Central memory CD4-positive, alpha-beta T cell (primary cell): ENCODE measurements around the gene C19orf44.
A peak's percentile ranks its signal among the peaks of the same experiment; 100 is the strongest.
"Not testable (repeated sequence)": the region's sequence is repeated elsewhere in the genome, so short reads cannot be mapped to it uniquely, and the experiment has no call there.

Experiments
- DNase-seq: peaks from one replicate; pipeline ENCODE4 v3.0.0; 2022

The C19orf44 gene

GRCh38 chr19:16541526-16542044, 45.4 kb downstream of the C19orf44 start:
- peak; percentile 15 for DNase-seq

GRCh38 chr19:16542045-16542909, 46.1 kb downstream of the C19orf44 start, which contains the start of gene CHERP:
TSS of gene CHERP (minus strand) at chr19:16542437. CDS start at chr19:16542378, 59 bp downstream.
- DNase-seq, result peak; percentile 92

GRCh38 chr19:16542910-16543472, 46.8 kb downstream of the C19orf44 start:
- DNase-seq, result no peak

- not testable (repeated sequence) for DNase-seq
Measured at GRCh38 chr19:16543734-16544133, 47.5 kb downstream of the C19orf44 start.

GRCh38 chr19:16544473-16545231, 48.5 kb downstream of the C19orf44 start:
- peak; percentile 10 for DNase-seq

- DNase-seq, result no peak
Measured at GRCh38 chr19:16548956-16549355, 52.8 kb downstream of the C19orf44 start.

DNA sequence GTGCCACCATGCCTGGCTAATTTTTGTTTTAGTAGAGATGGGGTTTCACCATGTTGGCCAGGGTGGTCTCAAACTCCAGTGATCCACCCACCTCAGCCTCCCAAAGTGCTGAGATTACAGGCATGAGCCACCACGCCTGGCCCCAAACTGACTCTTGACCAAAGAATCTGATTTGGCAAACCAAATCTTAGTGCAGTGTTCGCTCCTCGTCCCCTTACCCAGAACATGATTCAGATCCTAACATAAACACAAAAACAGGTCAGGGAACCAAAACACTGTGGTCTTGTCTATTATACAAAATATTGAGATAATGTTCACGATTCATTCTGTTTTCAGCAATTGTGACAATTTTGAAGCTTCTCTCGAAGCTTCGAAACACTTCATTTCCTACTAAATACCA, 55.7 kb downstream of the C19orf44 start:
- DNase-seq, result not testable (repeated sequence)

DNA sequence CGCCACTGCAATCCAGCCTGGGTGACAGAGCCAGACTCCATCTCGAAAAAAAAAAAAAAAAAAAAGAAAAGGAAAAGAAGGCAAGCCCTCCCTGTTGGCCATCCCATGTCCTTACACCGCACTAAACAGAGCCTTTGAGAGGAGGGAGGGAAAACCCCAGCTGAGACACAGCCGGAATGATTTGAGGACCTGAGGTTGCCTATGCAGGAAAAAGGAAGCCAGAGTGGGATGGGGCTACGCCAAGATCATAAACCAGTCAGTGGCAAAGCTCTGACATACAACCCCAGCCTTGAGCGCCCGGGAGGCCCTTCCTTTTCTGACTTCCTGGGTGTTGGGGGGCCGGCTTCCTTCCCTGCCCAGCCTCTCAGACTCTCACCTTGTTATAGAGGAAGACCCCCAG, 58.6 kb downstream of the C19orf44 start:
- DNase-seq, result no peak

DNA sequence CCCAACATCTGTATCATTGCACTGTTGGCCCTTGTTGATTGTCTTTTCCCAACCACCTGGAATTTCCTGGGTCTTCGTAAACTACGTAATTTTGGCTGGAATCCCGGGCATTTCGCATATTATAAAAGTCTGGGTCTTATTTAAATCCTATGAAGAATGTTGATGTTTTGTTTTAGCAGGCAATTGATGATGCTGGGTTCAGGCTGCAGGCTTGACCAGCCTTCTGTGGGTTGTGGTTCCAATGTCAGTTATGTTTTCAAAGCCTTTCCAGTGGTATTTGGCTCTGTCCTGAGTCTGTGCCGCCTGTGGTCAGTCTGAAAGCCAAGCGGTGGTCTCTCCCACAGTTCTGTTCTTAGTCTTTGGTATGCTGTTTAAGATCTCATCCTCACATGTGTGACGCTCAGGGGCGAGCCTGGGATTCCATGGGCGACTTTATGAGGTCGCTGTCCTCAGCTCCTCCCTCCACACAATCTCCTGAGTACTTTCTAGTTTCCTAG, 63.6 kb downstream of the C19orf44 start:
- no peak for DNase-seq

- no peak for DNase-seq
Measured at GRCh38 chr19:16561382-16561781, 65.2 kb downstream of the C19orf44 start.

DNA sequence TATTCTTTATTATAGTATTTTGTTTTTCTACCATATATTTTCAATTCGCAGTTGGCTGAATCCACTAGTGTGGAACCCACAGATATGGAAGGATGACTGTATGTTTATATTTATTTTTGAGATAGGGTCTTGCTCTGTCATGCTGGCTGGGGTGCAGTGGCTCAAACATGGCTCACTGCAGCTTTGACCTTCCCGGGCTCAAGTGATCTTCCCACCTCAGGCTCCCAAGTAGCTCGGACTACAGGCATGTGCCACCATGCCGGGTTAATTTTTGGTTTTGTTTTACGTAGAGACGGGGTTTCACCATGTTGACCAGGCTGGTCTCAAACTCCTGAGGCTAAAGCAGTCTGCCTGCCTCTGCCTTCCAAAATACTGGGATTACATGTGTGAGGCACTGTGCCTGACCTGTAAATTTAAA, 66.4 kb downstream of the C19orf44 start:
- no peak for DNase-seq

- no peak for DNase-seq
Measured at GRCh38 chr19:16564842-16565241, 68.6 kb downstream of the C19orf44 start.

- DNase-seq, result peak; percentile 94
Measured at GRCh38 chr19:16566161-16566560, 70.0 kb downstream of the C19orf44 start.

DNA sequence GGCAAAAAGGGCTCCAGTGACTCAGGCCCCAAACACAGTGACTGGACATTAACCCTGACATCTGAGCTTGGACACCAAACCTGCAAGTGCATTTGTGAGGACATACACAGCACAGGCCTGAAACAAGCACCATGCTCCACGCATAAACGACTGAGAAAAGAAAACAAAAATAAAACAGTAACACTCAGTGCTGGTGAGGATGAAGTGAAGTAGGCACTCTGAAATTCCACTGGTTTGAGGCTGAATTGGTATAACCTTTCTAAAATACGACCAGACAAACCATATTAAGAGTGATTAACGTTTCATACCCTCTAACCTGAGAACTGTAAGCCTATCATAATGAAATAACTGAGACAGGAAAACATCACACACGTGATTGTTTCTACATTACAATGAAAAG, 70.5 kb downstream of the C19orf44 start:
- no peak for DNase-seq

DNA sequence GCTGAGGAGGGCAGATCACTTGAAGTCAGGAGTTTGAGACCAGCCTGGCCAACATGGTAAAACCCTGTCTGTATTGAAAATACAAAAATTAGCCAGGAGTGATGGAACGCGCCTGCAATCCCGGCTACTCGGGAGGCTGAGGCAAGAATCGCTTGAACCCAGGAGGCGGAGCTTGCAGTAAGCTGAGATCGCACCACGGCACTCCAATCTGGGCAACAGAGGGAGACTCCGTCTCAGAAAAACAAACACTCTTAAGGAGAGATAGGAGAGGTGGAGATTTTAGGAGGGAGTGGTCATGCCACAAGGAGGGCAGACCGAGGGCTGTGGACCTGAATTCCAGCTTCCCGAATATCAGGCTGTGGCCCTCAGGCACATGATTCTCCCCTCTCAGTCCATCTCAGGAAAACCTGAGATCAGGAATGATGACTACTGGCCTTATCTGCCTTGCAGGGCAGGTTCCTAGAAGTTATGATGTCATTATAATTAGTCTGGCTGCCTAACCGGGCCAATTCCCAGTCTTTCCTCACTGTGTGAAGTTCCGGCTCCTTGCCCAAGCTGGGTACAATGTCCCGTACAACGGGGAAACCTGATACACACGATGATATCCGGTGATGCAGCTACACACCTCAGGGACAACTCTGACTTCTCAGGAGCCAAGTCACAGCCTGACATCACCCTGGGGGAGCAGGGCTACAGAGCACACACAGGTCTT, 73.6 kb downstream of the C19orf44 start:
- DNase-seq, result no peak
